Memory B cell (primary cell): ENCODE measurements around the gene DKK3.

Experiments
- ATAC-seq: fragments of 150-1000 bp; cut with Tn5 transposase; 2 replicates; pipeline ENCODE4 v1.10.0; 2021; ENCODE audit warnings: low read depth, mild to moderate bottlenecking, moderate library complexity
- DNase-seq, 2 donors: peaks; one replicate each; pipeline ENCODE4 v3.0.0; 2022; ENCODE audit warnings: low spot score in 2 of 2
- H3K27ac Mint-ChIP-seq: one replicate; pipeline ENCODE4 v1.8.0; 2022; ENCODE audit warnings: mild to moderate bottlenecking, moderate library complexity, mixed read lengths
- H3K27me3 Mint-ChIP-seq: one replicate; pipeline ENCODE4 v1.8.0; 2022; ENCODE audit warnings: mixed read lengths
- H3K36me3 Mint-ChIP-seq: one replicate; pipeline ENCODE4 v1.8.0; 2022; ENCODE audit warnings: mild to moderate bottlenecking, mixed read lengths
- H3K4me1 Mint-ChIP-seq: one replicate; pipeline ENCODE4 v1.8.0; 2022; ENCODE audit warnings: mixed read lengths
- H3K4me3 Mint-ChIP-seq: one replicate; pipeline ENCODE4 v1.8.0; 2022; ENCODE audit warnings: mild to moderate bottlenecking, moderate library complexity, mixed read lengths
- H3K9me3 Mint-ChIP-seq: one replicate; pipeline ENCODE4 v1.8.0; 2022; ENCODE audit warnings: mixed read lengths

DKK3 gene

DNA sequence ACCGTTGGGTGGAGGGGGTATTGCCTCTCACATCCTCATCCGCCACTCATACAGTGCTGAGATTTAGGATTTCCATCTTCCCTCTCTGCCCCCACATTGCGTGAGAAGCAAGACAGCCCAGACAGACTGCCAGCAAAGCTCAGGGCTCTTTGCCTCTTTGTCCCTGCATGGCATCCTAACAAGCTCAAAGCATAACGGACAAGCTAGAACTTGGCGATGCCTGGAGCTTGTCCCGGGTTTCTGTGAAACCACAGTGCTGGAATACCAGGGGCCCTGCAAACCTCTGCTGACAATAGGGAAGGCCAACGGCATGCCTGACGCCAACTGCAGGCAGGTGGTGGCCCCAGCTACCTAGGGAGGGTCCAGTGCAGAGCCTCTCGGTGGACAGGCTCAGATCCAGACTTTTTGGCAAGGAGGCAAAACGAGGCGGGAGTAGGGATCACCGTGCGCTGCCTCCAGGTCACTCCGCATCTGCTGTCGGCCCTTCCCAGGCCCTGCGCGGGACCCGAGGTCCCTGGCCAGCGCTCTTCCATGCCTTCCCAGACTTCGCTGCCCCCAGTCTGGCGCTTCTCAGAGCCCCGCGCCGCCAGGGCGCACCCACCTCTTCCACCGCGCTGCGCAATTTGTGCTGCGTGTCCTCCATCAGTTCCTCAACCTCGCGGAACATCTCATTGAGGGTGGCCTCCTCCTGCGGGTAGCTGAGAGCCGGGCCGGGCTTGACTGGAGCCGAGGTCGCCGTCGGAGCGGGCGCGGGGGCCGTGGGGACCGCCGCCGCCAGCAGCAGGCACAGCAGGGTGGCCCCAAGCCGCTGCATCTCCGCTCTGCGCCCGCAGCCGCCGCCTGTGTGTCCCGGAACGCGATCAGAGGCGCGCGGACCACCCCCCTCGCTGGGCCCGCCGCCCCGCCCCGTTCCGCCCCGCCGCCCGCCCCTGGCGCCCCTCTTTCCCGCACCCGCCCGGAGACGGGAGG is at the start of gene DKK3:
TSS of gene DKK3 (minus strand) at position 858 of the 969 bp plus-strand sequence. CDS start at position 814, 44 bp downstream.
- Mint-ChIP-seq H3K9me3 (peaks cover 2% of the 10 kb centered on the region), H3K27ac (no peak within 1 kb of the TSS), H3K36me3 (no peaks in the 10 kb centered on the region), H3K27me3 (peaks cover 36% of the 10 kb centered on the region), H3K4me3 (peak within 1 kb of the TSS; percentile 60), H3K4me1 (no peaks in the 10 kb centered on the region)
- ATAC-seq: no peak
- DNase-seq: no peak

DNA sequence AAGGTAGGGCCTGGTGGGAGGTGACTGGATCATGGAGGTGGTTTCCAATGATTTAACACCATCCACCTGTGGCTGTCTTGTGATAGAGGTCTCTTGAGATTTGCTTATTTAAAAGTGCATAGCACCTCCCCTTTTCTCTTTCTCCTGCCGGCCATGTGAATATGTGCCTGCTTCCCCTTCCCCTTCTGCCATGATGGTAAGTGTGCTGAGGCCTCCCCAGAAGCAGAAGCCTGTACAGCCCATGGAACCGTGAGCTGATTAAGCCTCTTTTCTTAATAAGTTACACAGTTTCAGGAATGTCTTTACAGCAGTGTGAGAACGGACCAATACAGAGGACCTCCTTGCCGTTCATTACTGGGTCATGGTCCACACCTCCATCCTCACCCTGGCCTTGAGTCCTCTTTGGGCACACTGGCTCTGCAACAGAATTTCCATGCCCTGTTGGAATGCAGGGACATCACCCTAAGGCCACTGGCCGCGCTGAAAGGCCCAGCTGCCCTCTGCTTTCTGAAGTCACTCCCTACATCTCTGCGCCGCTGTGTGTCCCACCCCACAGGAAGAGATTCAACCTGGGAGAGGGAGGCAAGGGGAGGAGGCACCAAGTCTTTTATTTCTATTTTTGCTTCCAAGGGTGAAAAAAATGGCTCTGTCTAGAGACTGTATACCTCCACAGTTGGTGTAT is 49.0 kb upstream of the DKK3 start:
- H3K36me3 Mint-ChIP-seq: no peaks in the 10 kb centered on the region
- H3K4me3 Mint-ChIP-seq: no peak overlapping the region
- DNase-seq: no peak
- no peak overlapping the region for H3K27ac Mint-ChIP-seq
- H3K9me3 Mint-ChIP-seq: peaks cover 1% of the 10 kb centered on the region
- no peak for ATAC-seq
- H3K27me3 Mint-ChIP-seq: peaks cover 7% of the 10 kb centered on the region
- H3K4me1 Mint-ChIP-seq: no peaks in the 10 kb centered on the region

DNA sequence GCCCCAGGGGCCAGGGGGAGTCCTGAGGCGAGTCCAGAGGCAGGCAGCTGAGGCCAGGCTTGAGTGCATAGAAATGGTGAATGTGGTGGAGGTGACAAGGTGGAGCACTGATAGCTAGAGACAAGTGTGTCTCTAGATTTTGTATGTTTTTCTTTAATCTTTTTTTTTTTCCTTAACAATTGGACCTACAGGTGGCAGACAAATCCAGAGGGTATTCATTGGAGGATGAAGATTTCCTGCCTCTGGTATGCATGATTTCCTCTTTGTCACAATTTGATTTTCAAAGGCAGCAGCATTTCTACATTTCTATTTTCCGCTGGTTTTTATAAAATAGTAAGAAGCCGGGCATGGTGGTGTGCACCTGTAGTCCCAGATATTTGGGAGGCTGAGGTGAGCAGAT is 47.7 kb upstream of the DKK3 start:
- ATAC-seq (no peak), DNase-seq (no peak)
- Mint-ChIP-seq H3K27me3 (peaks cover 2% of the 10 kb centered on the region), H3K4me3 (no peak overlapping the region), H3K4me1 (no peaks in the 10 kb centered on the region), H3K9me3 (peaks cover 1% of the 10 kb centered on the region), H3K36me3 (no peaks in the 10 kb centered on the region), H3K27ac (no peak overlapping the region)

DNA sequence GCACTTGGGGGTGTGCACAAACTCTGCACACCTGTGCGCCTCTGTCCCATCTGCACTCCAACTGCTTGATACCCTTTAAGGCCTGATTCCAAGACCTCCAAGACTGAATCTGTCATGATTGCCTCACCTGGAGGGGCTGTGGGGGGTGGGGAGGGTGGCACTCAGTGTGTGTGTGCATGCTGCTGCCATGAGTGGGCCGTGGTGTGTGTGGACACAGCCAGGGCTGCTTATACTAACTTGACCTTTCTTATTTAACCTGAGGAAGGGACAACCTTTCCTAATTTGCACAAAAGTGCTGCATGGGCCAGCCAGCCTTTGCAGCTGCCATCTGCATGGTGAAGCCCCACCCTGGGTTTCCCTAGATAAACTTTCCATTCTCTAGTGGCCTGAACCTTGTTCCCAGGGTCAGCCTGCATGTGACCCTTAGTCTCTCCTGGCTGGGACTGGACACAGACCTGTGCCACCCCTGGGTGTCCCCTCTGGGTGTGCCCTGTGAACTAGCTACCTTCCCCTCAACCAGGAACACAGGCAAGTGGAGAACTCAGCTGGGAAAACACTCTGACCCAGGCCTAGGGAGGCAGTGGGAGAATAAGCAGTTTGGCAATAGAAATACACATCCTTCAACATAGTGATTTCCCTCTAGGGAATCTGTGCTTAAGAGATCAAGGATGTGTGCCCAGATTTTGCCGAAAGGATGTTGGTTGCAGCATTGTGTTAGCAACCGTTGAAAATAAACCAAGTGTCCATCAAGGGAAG is 45.4 kb upstream of the DKK3 start:
- Mint-ChIP-seq H3K27ac (no peak overlapping the region), H3K4me3 (no peak overlapping the region), H3K36me3 (no peaks in the 10 kb centered on the region), H3K9me3 (peaks cover 1% of the 10 kb centered on the region), H3K27me3 (peaks cover 3% of the 10 kb centered on the region), H3K4me1 (no peaks in the 10 kb centered on the region)
- DNase-seq (no peak), ATAC-seq (no peak)

DNA sequence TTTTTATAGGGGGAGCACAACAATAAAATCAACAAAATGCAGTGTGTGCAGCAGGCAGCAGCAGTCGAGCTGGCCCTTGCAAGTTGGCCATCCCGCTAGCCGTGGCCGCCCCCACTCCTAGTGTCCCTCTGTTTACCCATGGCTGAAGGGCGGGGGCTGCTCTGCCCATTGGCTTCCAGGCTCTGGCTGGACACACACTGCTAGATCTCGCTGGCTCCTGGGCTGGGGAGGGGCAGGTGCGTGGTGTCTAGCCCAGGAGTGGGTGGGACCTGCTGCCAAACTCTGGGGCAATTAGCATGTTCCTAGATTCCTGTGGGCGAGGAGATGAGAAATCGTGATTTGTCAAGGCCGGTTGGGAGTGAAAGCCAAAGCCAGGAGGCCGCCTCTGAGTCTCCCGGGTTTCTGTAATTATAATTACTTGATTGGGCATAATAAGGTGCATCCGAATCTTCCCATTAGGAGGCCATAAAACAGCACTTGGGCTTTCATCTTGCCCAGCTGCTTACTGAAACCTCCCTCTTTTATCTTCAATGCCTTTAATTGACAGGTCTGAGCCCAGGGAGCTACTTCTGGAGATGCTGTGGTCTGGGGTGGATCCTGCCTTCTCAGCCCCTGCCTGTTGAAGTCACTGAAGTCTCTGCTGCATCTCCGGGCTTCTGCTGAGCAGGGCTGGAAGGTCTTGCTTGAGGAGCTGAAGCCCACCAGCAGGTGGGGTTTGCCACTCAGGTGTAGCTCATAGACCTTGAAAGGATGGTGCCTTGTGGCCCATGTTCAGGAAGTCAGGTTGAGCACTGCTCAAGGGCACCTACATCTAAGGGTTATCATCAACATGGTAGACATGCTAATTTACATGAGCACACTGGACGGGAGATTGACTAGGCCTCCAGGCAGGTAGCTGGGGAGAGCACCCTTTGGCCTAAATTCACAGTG is 44.5 kb upstream of the DKK3 start:
- no peaks in the 10 kb centered on the region for H3K36me3 Mint-ChIP-seq
- no peaks in the 10 kb centered on the region for H3K4me1 Mint-ChIP-seq
- H3K27me3 Mint-ChIP-seq: peaks cover 3% of the 10 kb centered on the region
- ATAC-seq: no peak
- H3K27ac Mint-ChIP-seq: no peak overlapping the region
- DNase-seq: no peak
- peaks cover 1% of the 10 kb centered on the region for H3K9me3 Mint-ChIP-seq
- no peak overlapping the region for H3K4me3 Mint-ChIP-seq

GRCh38 chr11:12051287-12051662 is 42.8 kb upstream of the DKK3 start:
- no peaks in the 10 kb centered on the region for H3K36me3 Mint-ChIP-seq
- H3K4me1 Mint-ChIP-seq: no peaks in the 10 kb centered on the region
- no peaks in the 10 kb centered on the region for H3K9me3 Mint-ChIP-seq
- H3K27me3 Mint-ChIP-seq: peaks cover 5% of the 10 kb centered on the region
- H3K27ac Mint-ChIP-seq: no peak overlapping the region
- H3K4me3 Mint-ChIP-seq: no peak overlapping the region
- DNase-seq (no peak), ATAC-seq (no peak)

DNA sequence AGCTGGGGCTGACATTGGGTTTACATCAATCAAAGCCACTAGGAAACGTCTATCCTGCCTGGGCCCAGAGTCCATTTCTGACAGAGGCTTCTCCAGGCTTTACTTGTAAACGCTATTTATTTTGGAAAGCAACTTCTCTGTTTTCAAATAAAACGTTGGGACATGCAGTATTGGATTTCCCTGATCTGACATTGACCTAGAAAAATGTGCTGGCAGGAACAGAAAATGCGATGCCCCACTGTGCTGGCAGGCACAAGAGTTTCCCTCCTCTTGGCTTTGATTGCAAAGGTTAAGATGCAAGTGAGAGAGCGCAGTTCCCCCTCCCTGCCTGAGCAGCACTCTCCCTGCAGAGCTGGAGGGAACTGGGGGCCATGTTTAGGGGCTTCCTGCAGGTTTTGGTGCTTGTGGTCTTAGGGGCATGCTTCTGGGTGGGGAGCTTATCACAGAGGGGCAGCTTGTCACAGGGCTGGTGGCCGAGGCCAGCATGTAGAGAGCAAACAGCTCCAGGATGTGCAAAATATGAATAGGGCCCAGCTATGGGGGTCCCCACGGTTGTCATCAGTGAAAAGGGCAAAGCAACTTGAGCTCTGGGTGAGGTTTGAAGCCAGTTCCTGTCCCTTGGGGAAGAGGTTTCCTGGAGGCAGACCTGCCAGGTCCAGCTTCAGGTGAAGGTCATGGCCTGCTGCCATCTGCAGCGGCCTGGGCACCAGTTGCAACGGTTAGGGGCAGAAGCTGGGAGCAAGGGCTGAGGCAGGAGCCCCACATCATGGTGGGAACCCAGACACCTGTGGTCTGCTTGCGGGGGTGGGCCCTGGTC is 42.3 kb upstream of the DKK3 start:
- ATAC-seq: no peak
- peaks cover 8% of the 10 kb centered on the region for H3K27me3 Mint-ChIP-seq
- no peak overlapping the region for H3K27ac Mint-ChIP-seq
- H3K9me3 Mint-ChIP-seq: no peaks in the 10 kb centered on the region
- no peak overlapping the region for H3K4me3 Mint-ChIP-seq
- H3K36me3 Mint-ChIP-seq: no peaks in the 10 kb centered on the region
- no peak for DNase-seq
- no peaks in the 10 kb centered on the region for H3K4me1 Mint-ChIP-seq

DNA sequence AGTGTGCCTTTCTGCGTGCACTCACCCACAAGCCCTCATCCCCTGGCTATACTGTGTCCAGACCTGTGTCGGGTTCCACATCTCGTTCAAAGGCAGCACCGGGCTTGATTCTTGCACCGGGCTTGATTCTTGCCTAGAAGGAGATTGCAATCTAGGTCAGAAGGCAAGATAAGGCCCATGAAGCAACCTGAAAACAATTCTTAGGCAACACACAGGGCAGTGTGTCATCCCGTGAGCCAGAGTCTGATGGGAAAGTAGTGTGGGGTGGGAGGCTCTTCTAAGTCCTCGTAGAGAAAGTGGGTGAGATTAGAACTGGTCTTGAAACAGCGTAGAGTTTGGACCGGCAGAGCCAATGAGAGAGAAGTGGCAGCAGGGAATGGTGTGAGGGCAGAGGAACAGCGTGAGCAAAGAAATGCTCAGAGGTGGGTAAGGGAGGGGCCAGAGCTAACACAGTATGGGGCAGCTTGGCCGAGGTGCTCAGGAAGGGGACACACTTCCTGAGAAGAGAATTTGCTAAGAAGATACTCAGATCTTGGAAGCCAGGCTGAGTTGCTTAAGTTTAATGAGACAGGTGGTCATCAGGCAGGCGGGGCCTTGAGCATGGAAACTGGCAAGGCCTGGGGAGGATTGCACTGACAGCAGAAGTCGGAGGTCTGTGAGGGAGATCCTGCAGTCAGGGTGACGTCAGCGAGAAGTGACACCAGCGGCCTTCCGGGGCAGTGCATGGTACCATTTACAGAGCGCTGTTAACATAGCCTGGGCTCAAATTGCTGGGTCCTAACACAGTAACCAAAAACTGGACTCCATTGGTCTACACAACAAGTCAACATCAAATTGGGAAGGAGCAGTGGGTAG is 40.7 kb upstream of the DKK3 start:
- H3K4me3 Mint-ChIP-seq: no peak overlapping the region
- H3K27ac Mint-ChIP-seq: no peak overlapping the region
- DNase-seq (no peak), ATAC-seq (no peak)
- no peaks in the 10 kb centered on the region for H3K9me3 Mint-ChIP-seq
- peaks cover 8% of the 10 kb centered on the region for H3K27me3 Mint-ChIP-seq
- no peaks in the 10 kb centered on the region for H3K4me1 Mint-ChIP-seq
- H3K36me3 Mint-ChIP-seq: no peaks in the 10 kb centered on the region

DNA sequence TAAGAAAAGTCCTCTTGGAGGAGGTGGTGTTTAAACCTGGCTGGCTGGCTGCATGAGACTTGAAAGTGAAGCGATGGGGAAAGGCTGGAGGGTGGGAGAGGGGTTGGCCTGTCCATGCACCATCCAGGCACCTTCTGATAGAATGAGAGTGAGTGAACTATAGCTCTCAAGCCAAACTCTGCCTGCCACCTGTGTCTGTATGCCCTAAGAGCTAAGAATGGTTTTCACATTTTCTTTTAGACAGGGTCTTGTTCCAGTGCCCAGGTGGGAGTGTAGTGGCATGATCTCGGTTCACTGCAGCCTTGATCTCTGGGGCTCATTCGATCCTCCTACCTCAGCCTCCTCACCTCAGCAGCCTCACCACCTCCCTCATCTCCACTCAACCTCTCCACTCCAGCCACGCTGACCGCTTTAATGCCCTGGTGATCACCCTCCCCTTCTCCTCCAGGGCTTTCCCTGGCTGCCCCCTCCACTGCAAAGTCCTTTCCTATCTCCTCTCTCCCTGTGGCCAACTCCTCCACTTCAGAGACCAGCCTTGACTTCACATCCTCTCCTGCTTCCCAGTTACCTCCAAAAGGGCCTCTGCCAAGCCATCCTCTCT is 38.3 kb upstream of the DKK3 start:
- Mint-ChIP-seq H3K4me1 (no peaks in the 10 kb centered on the region), H3K9me3 (no peaks in the 10 kb centered on the region), H3K27ac (no peak overlapping the region), H3K36me3 (no peaks in the 10 kb centered on the region), H3K27me3 (peaks cover 6% of the 10 kb centered on the region), H3K4me3 (no peak overlapping the region)
- DNase-seq (no peak), ATAC-seq (no peak)

- no peak for ATAC-seq
- no peak for DNase-seq
- Mint-ChIP-seq H3K4me3 (no peak overlapping the region), H3K4me1 (no peaks in the 10 kb centered on the region), H3K9me3 (no peaks in the 10 kb centered on the region), H3K27me3 (peaks cover 6% of the 10 kb centered on the region), H3K36me3 (no peaks in the 10 kb centered on the region), H3K27ac (no peak overlapping the region)
These were observed 37.6 kb upstream of the DKK3 start for GRCh38 chr11:12045914-12046635.

- DNase-seq (no peak), ATAC-seq (no peak)
- no peak overlapping the region for H3K27ac Mint-ChIP-seq
- H3K27me3 Mint-ChIP-seq: peaks cover 6% of the 10 kb centered on the region
- no peaks in the 10 kb centered on the region for H3K36me3 Mint-ChIP-seq
- no peak overlapping the region for H3K4me3 Mint-ChIP-seq
- no peaks in the 10 kb centered on the region for H3K4me1 Mint-ChIP-seq
- no peaks in the 10 kb centered on the region for H3K9me3 Mint-ChIP-seq
These were observed 36.4 kb upstream of the DKK3 start for GRCh38 chr11:12044799-12045198.
